GM18499 (cell line): Measurements from ENCODE around the gene RHOH.
"Not testable (repeated sequence)": the region's sequence is repeated elsewhere in the genome, so short reads cannot be mapped to it uniquely, and the experiment has no call there.

Experiments
- ATAC-seq: cut with Tn5 transposase; IDR thresholded peaks from one replicate; pipeline ENCODE4 v1.9.1; 2021; ENCODE audit warnings: moderate number of reproducible peaks; ENCODE audit not compliant: insufficient read depth, unreplicated experiment

The RHOH gene

GRCh38 chr4:40285692-40286091 is 88.9 kb downstream of the RHOH start:
- ATAC-seq = no peak

- no peak for ATAC-seq
Measured at GRCh38 chr4:40288566-40288965, 91.7 kb downstream of the RHOH start.

DNA sequence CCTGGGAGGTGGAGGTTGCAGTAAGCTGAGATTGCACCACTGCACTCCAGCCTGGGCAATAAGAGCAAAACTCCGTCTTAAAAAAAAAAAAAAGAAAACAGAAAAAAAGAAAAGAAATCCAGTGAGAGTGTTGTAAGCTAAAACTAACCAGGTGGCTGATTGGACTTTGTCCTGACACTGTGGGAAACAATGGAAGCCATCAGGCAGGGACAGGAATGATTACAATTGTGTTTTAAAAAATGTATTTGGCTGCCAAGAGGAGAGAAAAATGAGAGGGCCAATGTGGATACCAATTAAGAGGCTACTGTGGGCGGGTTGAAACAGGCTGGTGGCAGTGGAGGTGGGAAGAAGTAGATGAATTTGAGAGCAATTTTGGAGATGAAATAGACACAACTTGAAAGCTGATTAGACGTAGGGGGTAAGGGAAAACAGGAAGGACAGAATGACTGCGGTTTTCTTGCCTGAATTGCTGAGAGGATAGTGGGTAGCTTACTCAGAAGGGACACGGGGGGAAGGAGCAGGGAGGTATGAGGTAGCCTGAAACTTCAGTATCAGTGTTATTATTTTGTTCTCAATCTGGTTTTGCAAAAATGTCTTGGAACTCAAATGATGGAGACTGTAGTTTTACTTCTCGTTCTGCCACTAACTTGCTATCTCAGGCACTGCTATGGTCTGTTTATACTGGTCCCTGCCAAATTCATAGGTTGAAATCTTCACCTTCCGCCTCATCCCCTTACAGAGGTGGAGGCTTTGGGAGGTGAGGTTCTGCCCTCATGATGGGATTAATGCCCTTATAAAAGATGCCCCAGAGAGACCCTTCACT is 92.7 kb downstream of the RHOH start:
- no peak for ATAC-seq

- not testable (repeated sequence) for ATAC-seq
Measured at GRCh38 chr4:40290611-40291186, 93.9 kb downstream of the RHOH start.

DNA sequence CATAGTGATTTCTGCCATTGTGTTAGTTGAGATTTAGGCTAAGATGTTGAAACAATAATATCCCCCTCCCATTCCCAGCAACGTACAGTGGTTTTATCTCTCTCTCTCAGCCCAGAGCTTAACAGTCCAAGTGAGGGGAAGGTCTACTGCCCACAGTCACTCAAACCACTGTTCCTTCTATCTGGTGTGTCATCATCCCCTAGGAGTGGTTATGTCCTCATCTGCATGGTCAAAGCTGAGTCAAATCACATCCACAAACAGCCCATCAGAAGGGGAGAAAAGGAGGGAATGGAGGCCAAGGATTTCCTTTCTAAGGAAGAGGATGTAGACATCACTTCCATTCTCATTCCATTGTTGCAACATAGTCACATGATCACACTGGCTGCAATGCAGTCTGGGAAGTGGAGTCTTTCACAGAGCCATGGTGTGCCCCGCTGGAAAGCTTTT is 95.5 kb downstream of the RHOH start:
- no peak for ATAC-seq

GRCh38 chr4:40294339-40294738 is 97.5 kb downstream of the RHOH start:
- no peak for ATAC-seq

DNA sequence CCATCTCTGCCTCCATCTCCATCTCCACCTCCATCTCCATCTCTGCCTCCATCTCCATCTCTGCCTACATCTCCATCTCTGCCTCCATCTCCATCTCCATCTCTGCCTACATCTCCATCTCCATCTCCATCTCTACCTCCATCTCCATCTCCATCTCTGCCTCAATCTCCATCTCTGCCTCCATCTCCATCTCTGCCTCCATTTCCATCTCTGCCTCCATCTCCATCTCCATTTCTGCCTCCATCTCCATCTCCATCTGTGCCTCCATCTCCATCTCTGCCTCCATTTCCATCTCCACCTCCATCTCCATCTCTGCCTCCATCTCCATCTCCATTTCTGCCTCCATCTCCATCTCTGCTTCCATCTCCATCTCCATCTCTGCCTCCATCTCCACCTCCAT is 98.2 kb downstream of the RHOH start:
- not testable (repeated sequence) for ATAC-seq

GRCh38 chr4:40295572-40295971 is 98.7 kb downstream of the RHOH start:
- ATAC-seq = no peak
